Activated naive CD8-positive, alpha-beta T cell treated with anti-CD3 and anti-CD28 coated beads, Interleukin-2, amount 50 U/mL, for 16 hours (primary cell): Measurements from ENCODE around the gene CWC22.
"Not testable (repeated sequence)": the region's sequence is repeated elsewhere in the genome, so short reads cannot be mapped to it uniquely, and the experiment has no call there.

ENCODE experiments used
- DNase-seq: peaks from one replicate; pipeline ENCODE4 v3.0.0-alpha.2; 2020; ENCODE audit warnings: low read depth, low spot score

CWC22 gene

DNA sequence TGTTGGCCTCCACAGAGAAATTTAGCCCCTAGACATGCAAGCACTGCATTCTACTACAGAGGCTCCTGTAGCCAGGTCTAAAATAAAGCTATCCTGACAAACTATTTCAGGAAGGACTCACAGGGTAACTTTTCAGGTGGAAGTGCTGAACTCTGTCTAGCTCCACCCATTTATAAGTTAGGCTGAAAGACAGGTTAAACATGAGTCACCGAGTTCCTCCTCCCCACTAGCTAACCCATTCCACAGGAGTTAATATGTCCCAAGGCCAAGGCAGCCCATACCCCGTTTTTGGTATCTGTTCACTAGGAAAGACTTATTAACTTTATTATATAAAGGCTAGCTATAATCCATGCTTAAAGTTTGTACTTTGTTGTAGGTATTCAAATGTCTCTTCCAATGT is 3.5 kb downstream of the CWC22 start:
- no peak for DNase-seq

GRCh38 chr2:180003073-180003472 is 4.0 kb downstream of the CWC22 start:
- no peak for DNase-seq

DNA sequence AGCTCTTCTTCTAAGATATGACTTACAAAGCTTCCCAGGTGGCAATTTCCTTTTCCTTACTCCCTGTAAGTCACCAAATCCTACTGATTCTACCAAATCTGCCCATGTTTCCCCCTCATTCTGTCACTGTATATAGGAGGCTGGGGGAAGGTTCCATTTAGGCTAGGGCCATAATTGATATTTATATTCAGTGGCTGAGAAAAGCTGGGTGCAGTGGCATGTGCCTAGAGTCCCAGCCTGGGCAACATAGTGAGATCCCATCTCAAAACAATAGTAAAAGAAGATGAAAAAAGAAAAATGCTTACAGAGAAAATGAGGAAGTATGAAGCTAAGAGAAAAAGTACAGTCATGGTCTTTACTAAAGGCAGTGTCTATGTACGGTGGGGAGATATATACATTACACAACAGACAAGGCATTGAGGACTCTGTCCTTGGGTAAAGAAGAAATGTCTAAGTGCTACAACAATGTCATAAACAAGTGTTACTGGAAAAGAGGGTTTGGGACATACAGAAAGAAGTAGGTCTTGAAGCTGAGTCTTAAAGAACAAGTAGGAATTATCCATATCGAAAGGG is 4.8 kb downstream of the CWC22 start:
- DNase-seq: no peak

DNA sequence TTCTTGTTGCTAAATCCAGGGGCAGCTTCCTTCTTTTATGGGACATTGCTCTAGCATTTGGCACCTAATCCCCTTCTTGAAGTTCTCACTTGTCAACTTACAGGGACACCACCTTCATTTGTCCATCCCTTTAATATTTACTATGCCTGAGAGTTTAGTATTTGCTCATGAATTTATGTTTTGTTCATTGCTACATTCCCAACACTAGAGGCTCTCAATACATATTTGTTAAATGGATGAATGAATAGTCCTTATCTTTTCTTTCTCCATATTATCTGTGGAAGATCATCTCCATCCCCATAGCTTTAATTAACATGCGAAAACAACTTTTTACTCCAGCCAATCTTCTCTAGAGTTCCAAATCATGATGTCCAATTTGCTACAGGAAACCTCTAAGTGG is 5.4 kb downstream of the CWC22 start:
- DNase-seq: no peak

DNA sequence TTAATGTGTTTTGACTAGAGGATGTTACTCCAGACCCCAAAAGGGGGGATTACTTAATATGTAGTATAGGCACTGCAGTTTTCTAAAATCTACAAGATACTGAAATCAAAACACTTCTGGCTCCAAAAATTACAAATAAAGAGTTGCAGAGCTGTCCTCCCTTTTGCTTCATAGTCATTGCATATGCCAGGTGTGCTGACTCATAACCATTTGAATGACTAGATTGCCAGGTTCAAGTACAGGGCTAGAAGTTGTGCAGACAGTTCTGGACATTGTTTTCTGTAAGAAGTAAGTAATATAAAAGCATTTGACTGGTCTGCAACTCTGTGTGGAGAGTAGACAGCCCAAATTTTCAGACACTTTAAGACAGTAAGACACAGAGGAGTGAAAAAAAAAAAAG is 6.7 kb downstream of the CWC22 start:
- no peak for DNase-seq

- no peak for DNase-seq
Measured at GRCh38 chr2:179999000-179999399, 8.1 kb downstream of the CWC22 start.

DNA sequence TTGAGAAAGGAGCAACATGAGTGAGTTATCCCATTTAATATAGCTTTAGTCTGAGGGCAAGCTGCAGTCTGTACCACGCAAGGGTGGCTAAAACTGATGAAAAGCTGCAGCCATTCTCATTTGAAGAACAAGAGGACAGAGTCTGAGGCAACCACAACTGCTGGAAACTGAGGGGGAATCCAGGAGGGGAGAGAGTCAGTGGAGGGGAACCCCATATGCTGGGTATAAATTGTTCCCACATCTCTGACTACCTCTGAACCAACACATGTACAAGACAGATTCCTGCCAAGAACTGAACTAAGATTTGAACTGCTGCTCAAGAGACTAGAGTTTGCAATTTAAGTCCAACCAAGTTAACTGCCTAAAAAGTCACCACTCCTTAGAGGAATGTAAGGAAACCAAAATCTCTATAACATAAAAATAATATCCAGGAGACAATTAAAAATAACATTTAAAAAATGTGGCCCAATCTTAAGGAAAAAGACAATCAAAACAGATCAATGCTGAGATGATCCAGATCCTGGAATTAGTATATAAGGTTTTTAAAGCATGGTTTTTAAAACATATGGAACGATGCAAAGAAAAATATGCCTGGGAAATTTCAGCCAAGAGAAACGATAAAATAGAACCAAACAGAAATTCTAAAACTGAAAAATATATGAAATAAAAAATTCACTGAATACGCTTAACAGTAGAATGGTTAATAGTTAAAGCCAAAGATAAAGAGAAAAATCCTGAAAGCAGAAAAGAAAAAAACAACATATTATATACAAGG is 11.2 kb downstream of the CWC22 start:
- no peak for DNase-seq

DNA sequence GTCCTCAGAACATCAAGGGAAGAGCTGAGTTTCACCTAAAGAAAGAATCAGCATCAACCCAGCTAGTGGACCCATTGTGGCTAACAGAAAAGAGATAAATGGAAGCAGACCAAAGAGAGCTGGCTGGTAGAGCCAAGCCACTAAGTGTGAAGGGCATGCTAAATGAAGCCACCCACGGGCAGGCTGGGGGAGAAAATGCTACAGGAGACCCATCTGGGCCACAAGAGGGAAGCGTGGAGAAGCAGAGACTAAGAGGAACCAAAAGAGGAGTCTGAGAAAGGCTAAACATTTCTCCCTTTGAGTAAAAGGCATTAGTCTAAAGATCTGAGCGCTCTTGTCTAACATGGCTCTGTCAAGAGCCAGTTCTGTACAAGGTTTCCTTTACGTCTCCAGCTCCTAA is 15.8 kb downstream of the CWC22 start:
- DNase-seq: no peak

- DNase-seq: no peak
Measured at GRCh38 chr2:179990676-179991317, 16.3 kb downstream of the CWC22 start.

DNA sequence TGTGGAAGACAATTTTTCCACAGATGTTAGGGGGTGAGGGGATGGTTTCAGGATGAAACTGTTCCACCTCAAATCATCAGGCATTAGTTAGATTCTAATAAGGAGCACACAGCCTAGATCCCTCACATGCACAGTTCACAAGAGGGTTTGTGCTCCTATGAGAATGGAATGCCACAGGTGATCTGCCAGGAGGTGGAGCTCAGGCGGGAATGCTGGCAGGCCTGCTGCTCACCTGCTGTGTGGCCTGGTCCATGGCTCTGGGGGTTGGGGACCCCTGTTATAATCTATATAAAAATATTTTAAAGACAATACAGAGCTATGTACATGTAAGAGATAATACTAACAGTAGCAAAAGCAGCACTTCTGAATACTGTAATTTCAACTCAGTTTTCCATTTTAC is 19.2 kb downstream of the CWC22 start:
- no peak for DNase-seq

GRCh38 chr2:179985163-179985820 is 21.8 kb downstream of the CWC22 start:
- no peak for DNase-seq

DNA sequence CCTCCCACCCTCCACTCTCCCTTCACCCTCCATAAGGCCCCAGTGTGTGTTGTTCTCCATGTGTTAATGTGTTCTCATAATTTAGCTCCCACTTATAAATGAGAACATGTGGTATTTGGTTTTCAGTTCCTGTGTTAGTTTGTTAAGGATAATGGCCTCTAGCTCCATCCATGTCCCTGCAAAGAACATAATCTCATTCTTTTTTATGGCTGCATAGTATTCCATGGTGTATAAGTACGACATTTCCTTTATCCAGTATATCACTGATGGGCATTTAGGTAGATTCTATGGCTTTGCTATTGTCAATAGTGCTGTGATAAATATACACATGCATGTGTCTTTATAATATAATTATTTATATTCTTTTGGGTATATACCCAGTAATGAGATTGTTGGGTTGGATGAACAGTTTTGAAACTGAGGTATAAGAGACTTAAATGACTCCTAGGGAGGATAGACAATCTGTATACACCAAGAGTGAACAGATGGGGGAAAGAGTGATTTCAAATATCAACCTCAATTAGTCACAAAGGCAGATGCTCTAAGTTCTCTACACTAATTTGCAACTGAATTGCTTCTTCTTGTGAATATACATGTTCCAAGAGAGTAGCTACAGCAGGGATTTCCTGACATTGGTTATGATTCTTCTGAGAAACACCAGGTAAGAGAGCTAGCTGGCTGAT is 23.7 kb downstream of the CWC22 start:
- DNase-seq: no peak

GRCh38 chr2:179981085-179981484 is 26.0 kb downstream of the CWC22 start:
- DNase-seq: no peak

DNA sequence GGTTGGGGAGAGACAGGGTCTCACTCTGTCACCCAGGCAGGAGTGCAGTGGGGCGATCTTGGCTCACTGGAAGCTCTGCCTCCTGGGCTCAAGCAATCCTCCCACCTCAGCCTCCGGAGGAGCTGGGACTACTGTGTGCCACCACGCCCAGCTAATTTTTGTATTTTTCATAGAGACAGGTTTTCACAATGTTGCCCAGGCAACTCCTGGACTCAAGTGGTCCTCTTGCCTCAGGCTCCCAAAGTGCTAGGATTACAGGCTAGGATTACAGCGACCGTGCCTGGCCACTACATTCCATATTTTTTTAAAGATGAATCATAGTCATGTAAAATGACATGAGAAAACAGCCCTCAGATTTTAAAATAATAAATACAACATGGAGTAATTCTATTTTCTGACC is 32.3 kb downstream of the CWC22 start:
- DNase-seq: no peak

- DNase-seq: no peak
Measured at GRCh38 chr2:179966778-179967394, 40.2 kb downstream of the CWC22 start.

- no peak for DNase-seq
Measured at GRCh38 chr2:179965291-179966258, 41.5 kb downstream of the CWC22 start.

DNA sequence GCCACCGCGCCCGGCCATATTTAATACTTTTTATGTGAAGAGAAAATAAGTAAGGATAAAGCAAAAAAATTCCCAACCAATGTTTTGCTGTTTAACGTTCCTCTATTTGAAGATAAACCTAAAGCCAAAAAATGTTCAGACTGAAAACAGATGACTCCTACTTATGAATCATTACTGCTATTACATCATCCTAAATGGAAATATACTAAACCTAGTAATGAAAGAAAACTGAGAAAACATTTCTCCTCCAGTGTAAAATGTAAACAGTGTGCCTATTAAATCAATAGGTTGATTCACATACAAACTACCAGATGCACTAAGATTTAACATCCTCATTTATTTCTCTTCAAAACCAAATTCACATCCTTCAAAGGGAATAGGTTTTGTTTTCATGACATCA is 43.5 kb downstream of the CWC22 start:
- DNase-seq: no peak

DNA sequence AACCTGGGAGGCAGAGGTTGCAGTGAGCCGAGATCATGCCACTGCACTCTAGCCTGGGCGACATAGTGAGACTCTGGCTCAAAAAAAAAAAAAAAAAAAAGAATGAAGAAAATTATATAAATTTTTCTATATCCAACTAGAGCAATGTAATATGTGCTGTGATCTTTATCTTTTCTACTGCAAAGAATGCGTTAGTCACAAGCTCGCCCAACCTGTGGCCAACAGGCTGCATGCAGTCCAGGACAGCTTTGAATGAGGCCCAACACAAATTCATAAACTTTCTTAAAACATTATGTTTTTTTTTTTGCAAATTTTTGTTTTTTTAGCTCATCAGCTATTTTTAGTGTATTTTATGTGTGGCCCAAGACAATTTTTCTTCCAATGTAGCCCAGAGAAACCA is 48.8 kb downstream of the CWC22 start:
- not testable (repeated sequence) for DNase-seq

- no peak for DNase-seq
Measured at GRCh38 chr2:179954026-179954425, 53.1 kb downstream of the CWC22 start.

DNA sequence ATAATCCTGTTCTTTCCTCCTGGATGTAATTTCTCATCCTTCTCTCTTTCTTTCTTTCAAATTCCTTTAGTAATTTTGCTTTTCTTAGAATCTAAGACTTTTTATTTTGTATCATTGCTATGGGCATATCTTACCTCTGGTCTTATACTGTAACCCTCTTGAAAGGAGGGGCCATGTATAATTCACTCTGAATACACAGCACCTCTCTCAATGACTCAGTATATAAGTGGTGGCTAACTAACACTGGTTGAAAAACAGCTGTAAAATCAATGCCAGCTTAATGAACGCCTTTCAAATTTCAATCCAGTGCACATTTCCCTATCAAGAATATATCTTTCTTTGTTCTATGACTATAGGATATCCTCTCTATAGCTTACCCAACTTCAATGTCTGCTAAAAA is 53.7 kb downstream of the CWC22 start:
- DNase-seq: no peak
